Parathyroid adenoma (tissue), 2 donors: ENCODE results near the gene NSF.

Experiments
- H2AFZ ChIP-seq: fragments of 300-600 bp; sonication (generic); one replicate; pipeline ENCODE4 v1.7.0; 2017; ENCODE audit warnings: antibody characterized with exemption, mild to moderate bottlenecking
- H3K27ac ChIP-seq: fragments of 300-600 bp; sonication (generic); one replicate; pipeline ENCODE4 v1.7.0; 2017
- H3K27me3 ChIP-seq: fragments of 300-600 bp; sonication (generic); one replicate; pipeline ENCODE4 v1.7.0; 2017; ENCODE audit warnings: low read length; ENCODE audit not compliant: control insufficient read depth, insufficient read depth
- H3K36me3 ChIP-seq: fragments of 300-600 bp; sonication (generic); one replicate; pipeline ENCODE4 v1.7.0; 2017; ENCODE audit warnings: low read length; ENCODE audit not compliant: control insufficient read depth, insufficient read depth
- H3K4me1 ChIP-seq: fragments of 300-600 bp; sonication (generic); one replicate; pipeline ENCODE4 v1.7.0; 2017; ENCODE audit warnings: control low read depth
- H3K4me2 ChIP-seq: fragments of 300-600 bp; sonication (generic); one replicate; pipeline ENCODE4 v1.7.0; 2017; ENCODE audit warnings: low read length
- H3K4me3 ChIP-seq: fragments of 300-600 bp; sonication (generic); one replicate; pipeline ENCODE4 v1.7.0; 2017; ENCODE audit warnings: low read depth, low read length
- H3K79me2 ChIP-seq: fragments of 300-600 bp; sonication (generic); one replicate; pipeline ENCODE4 v1.7.0; 2017; ENCODE audit warnings: control low read depth
- H3K9ac ChIP-seq: fragments of 300-600 bp; sonication (generic); one replicate; pipeline ENCODE4 v1.7.0; 2017; ENCODE audit warnings: mild to moderate bottlenecking
- H3K9me3 ChIP-seq: fragments of 300-600 bp; sonication (generic); one replicate; pipeline ENCODE4 v1.7.0; 2017; ENCODE audit warnings: low read length; ENCODE audit not compliant: control insufficient read depth
- TF ChIP-seq, protein P1 (sequence below): fragments of 300-600 bp; sonication (generic); IDR thresholded peaks from one replicate; pipeline ENCODE4 v1.7.0; 2017; ENCODE audit warnings: antibody characterized with exemption, mild to moderate bottlenecking
- donor health status: primary hyperparathyroidism.

NSF gene

DNA sequence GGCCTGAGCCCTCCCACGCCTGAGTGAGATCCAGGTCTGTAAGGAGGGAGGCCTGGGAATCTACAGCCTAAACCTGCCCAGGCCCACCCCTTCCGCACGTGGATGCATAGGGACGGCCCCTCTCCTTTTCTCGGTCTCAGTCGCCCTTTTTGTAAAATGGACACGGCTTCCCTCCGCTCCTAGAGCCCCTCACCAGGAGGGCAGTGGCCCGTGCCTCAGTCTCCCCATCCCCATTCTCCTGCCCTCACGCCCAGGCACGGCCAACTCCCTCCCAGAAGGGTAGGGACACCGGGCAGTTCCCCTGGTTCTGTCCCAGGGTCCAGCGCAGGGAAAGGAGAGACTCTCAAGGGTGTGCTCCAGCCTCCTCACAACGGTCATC lies 180.0 kb downstream of the NSF start:
- H3K79me2 ChIP-seq, result no peaks in the 10 kb centered on the region
- H3K36me3 ChIP-seq, result no peaks in the 10 kb centered on the region
- H3K9me3 ChIP-seq, result no peaks in the 10 kb centered on the region
- peak overlapping the region; percentile 62 for H3K4me3 ChIP-seq
- H3K9ac ChIP-seq, result no peak overlapping the region
- H3K27me3 ChIP-seq, result no peaks in the 10 kb centered on the region
- H2AFZ ChIP-seq, result peak overlapping the region; percentile 86
- no peak overlapping the region for H3K27ac ChIP-seq
- peak overlapping the region; percentile 82 for H3K4me2 ChIP-seq
- TF ChIP-seq, protein P1, sequence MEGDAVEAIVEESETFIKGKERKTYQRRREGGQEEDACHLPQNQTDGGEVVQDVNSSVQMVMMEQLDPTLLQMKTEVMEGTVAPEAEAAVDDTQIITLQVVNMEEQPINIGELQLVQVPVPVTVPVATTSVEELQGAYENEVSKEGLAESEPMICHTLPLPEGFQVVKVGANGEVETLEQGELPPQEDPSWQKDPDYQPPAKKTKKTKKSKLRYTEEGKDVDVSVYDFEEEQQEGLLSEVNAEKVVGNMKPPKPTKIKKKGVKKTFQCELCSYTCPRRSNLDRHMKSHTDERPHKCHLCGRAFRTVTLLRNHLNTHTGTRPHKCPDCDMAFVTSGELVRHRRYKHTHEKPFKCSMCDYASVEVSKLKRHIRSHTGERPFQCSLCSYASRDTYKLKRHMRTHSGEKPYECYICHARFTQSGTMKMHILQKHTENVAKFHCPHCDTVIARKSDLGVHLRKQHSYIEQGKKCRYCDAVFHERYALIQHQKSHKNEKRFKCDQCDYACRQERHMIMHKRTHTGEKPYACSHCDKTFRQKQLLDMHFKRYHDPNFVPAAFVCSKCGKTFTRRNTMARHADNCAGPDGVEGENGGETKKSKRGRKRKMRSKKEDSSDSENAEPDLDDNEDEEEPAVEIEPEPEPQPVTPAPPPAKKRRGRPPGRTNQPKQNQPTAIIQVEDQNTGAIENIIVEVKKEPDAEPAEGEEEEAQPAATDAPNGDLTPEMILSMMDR, result no peak
- H3K4me1 ChIP-seq, result peaks cover 4% of the 10 kb centered on the region

DNA sequence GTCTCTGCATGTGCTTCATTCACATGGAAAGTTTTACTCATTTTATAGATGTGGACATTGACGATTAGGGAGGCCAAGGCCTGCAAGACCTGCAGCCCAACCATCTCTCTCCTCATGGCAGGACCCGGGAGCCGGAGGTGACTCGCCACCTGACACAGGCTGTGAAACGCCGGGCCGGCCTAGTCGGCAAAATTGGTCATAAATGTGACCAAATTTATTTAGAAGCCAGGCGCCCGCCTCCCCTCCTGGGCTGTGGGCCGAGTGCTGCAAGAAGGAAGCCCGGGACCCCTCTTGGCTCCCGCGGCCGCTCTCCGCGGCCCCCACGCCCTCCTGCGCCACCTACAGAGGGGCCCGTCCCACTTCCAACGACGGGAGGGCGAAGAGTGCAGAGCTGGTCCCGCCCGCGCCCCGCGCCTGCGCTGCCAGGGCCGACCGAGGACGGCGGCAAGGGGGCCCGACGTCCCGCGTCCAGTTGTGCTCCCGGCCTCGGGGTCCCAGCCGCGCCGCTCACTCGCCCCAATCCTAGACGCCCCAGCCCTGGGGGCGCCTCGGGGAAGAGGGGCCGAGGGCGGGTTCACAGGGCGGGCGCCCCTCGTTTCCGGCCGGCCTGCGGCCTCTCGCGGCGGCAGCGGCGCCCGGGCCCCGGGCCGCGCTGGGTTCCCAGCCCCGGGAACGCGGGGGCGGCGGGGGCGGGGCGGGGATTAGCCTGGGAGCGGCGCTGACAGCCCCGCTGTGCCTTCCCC lies 180.5 kb downstream of the NSF start:
- peaks cover 4% of the 10 kb centered on the region for H3K4me1 ChIP-seq
- no peaks in the 10 kb centered on the region for H3K9me3 ChIP-seq
- H3K27ac ChIP-seq, result peak overlapping the region; percentile 55
- peak overlapping the region; percentile 62 for H3K4me3 ChIP-seq
- no peak overlapping the region for H3K9ac ChIP-seq
- no peaks in the 10 kb centered on the region for H3K27me3 ChIP-seq
- no peaks in the 10 kb centered on the region for H3K79me2 ChIP-seq
- H3K4me2 ChIP-seq, result peak overlapping the region; percentile 82
- H3K36me3 ChIP-seq, result no peaks in the 10 kb centered on the region
- TF ChIP-seq, protein P1, result no peak
- H2AFZ ChIP-seq, result peak overlapping the region; percentile 86

DNA sequence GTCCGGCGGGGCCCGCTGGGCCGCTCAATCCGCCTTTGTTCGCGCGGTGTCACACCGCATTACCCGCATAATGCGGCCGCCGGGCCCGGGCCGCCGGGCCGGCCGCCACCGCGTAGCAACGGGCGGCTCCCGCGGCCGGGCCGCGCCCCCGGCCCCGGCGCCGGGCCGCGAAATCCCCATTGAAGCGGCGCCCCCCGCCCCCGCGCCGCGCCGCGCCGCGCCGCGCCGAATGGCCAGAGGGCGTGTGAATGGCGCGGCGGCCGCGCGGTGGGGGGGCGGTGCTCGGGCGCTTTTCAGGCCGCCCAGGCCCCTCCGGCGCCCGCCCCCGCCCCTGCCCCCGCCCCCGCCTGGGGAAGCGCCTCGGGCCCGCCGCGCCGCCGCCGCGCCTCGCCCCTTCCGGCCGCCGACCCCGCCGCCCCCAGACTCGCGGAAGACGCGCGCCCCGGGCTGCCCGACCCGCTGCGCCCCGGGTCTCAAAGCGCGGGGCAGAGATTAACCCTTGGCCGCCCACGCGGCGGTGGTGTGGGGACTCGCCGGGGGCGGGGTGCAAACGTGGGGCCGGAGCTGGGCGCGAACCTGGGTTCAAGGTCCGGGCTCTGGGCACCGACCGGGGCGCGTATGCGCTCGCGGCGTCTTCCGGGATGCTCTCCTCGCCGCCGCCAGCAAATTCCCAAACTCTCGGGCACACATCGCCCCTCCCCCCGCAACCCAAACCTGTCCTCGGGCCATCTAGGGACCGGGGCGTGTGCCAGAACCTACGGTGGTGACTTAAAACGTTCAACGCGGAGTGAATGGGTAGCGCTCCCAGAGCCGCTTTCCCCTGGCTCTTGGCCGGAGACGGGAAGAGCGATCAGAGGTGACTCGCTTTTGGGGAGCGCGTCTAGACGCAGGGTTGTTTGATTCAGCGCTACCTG lies 181.3 kb downstream of the NSF start:
- Histone ChIP-seq H2AFZ (peak overlapping the region; percentile 93), H3K9me3 (no peaks in the 10 kb centered on the region), H3K4me3 (peak overlapping the region; percentile 62), H3K9ac (no peak overlapping the region), H3K36me3 (no peaks in the 10 kb centered on the region), H3K4me1 (peaks cover 4% of the 10 kb centered on the region), H3K27me3 (no peaks in the 10 kb centered on the region), H3K79me2 (no peaks in the 10 kb centered on the region), H3K4me2 (peak overlapping the region; percentile 96), H3K27ac (no peak overlapping the region)
- TF ChIP-seq, protein P1, result no peak

DNA sequence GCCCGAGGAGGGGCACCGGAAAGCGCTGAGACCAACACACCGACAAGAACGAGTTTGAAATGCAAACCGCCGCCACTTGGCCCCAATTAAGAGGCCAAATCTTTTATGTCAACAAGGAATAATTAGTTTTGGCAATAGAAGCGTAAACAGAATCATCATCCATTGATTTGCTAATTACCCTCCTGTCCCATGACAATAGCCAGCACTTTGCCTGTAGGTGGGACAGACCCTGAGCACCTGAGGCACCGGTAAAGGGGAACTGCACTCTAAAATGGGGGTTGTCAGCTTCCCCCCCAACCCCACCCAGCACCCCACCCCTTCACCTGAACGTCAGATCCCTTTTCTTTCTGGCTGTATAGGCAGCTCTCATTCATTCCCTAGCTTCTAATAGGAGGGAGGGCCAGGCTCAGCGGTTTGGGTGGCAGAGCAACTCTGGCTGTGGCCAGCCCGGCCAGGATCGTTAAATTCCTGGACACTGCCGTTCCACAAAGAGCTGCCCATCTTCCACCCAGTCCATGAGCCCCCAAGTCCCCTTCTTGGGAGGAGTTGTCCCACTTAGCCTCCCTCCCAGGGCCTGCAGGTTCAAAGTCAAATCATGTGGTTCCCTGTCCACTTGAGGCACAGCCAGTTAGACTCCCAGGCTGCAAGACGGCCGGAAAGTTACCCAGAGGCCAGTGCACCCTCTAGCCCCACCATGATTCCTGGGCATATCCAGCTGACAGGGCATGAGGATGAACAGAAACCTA lies 182.2 kb downstream of the NSF start:
- no peak overlapping the region for H3K9ac ChIP-seq
- H3K9me3 ChIP-seq, result no peaks in the 10 kb centered on the region
- peak overlapping the region; percentile 62 for H3K4me3 ChIP-seq
- TF ChIP-seq, protein P1, result no peak
- H3K27ac ChIP-seq, result no peak overlapping the region
- H2AFZ ChIP-seq, result peak overlapping the region; percentile 93
- peak overlapping the region; percentile 96 for H3K4me2 ChIP-seq
- H3K4me1 ChIP-seq, result peaks cover 4% of the 10 kb centered on the region
- no peaks in the 10 kb centered on the region for H3K79me2 ChIP-seq
- H3K36me3 ChIP-seq, result no peaks in the 10 kb centered on the region
- no peaks in the 10 kb centered on the region for H3K27me3 ChIP-seq
